Lung (tissue), 12 donors: ENCODE results near the gene TWNK. TPM values are rescaled to one million over a fixed set of nuclear protein-coding genes. Genes with fewer than 3 reads are reported as not detected.

Source experiments
- ATAC-seq: fragments of 200-7000 bp; cut with Tn5 transposase; one replicate; pipeline ENCODE4 v1.9.1; 2020; ENCODE audit warnings: moderate number of reproducible peaks; ENCODE audit not compliant: insufficient read depth, low FRiP score
- DNase-seq, 3 donors: peaks; one replicate each; pipeline ENCODE4 v3.0.0-alpha.2; 2013 to 2017
- H3K27ac ChIP-seq, 2 donors: one replicate each; pipeline ENCODE4 v1.5.1; 2013; ENCODE audit warnings: mild to moderate bottlenecking in 2 of 2, moderate library complexity in 2 of 2, control low read depth in 1 of 2, inconsistent platforms in 1 of 2, low read depth in 1 of 2, low read length in 1 of 2
- H3K27me3 ChIP-seq, 3 donors: one replicate each; pipeline ENCODE4 v1.5.1; 2013; ENCODE audit warnings: low read length in 2 of 3; ENCODE audit not compliant: control insufficient read depth in 3 of 3, insufficient read depth in 3 of 3
- H3K36me3 ChIP-seq, 4 donors: one replicate each; pipeline ENCODE4 v1.5.1; 2013; ENCODE audit warnings: low read length in 4 of 4, mild to moderate bottlenecking in 1 of 4, moderate library complexity in 1 of 4; ENCODE audit not compliant: control insufficient read depth in 4 of 4, insufficient read depth in 4 of 4
- H3K4me1 ChIP-seq, 5 donors: one replicate each; pipeline ENCODE4 v1.5.1; 2013; ENCODE audit warnings: low read length in 5 of 5, mild to moderate bottlenecking in 2 of 5, moderate library complexity in 1 of 5; ENCODE audit not compliant: control insufficient read depth in 5 of 5, insufficient read depth in 5 of 5
- H3K4me3 ChIP-seq: one replicate; pipeline ENCODE4 v1.5.1; 2013; ENCODE audit warnings: mild to moderate bottlenecking, control low read depth, moderate library complexity
- H3K9ac ChIP-seq, 2 donors: one replicate each; pipeline ENCODE4 v1.5.1; 2013; ENCODE audit warnings: low read length in 2 of 2, control low read depth in 1 of 2; ENCODE audit not compliant: insufficient read depth in 1 of 2
- H3K9me3 ChIP-seq, 4 donors: one replicate each; pipeline ENCODE4 v1.5.1; 2013; ENCODE audit warnings: low read length in 3 of 4, mild to moderate bottlenecking in 1 of 4, moderate library complexity in 1 of 4; ENCODE audit not compliant: control insufficient read depth in 4 of 4, insufficient read depth in 3 of 4
- WGBS, 2 donors: extraction: QIAGEN DNeasy Blood & Tissue Kit; methylation state at CpG; one replicate each; pipeline ENCODE4 v1.1.7; 2013; 5-methylcytosine and 5-hydroxymethylcytosine counted together
- polyA plus RNA-seq, 2 donors: library from polyadenylated mRNA; stranded (reverse); fragments of 200-250 nt; gene quantifications; one replicate each; pipeline ENCODE4 v1.2.1, GENCODE V29; 2013
- total RNA-seq, 2 donors: library from RNA; depleted of rRNA in 1 of 2; stranded (reverse); fragments of >200 nt in 1 of 2; gene quantifications; one replicate each; pipeline ENCODE4 v1.2.1, GENCODE V29; 2014 to 2021
- TF ChIP-seq, protein P1 (sequence below): IDR thresholded peaks from 2 replicates; pipeline ENCODE4 v1.5.1; 2012; ENCODE audit warnings: mild to moderate bottlenecking; ENCODE audit errors: control extremely low read depth, extremely low read depth
- donor health status: control.
- donor health status: control.
- donor health status: Bipolar disorder and iron deficiency.
- donor health status: healthy.
- donor health status: DM: yes; HTN: yes; CAD: no.

The TWNK gene
- total and polyA plus RNA-seq, 4 donors, result 3.9 to 8.3 (median 5.6) TPM

DNA sequence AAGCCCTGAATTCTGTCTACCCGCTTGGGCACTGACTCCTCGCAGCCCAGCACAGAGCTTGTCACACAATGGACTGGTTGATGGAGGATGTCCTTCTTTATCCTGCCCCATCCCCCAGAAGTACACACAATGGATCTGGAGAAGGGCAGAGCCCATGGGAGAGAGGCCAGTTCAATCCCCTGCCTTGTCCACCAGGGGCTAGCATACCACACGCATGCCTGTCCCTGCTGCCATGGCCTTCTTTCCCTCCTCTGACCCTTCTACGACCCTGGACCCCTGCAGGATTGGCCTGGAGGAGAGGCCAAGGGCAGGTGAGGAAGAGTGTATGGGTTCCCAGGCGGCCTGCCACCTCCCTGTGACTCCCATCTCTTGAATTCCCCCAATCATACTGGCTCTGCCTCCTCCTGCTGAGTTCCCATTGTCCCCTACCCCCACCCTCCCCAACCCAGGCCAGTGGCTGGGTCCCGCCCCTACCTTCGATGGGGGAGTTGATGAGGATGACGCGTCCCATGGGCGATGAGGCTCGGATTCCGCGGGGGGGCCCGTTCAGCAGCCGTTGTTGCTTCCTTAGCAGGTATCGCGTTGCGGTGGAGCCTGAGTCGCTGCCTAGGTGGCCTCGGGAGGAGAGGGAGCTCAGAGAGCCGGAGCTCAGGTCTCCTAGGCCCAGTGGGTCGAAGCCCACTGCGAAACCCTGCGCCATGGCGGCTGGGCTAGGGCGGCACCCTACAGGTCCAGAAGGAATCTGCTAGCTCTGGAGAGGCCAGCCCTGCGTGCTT, 42.4 kb downstream of the TWNK start:
- DNase-seq, result no peak

DNA sequence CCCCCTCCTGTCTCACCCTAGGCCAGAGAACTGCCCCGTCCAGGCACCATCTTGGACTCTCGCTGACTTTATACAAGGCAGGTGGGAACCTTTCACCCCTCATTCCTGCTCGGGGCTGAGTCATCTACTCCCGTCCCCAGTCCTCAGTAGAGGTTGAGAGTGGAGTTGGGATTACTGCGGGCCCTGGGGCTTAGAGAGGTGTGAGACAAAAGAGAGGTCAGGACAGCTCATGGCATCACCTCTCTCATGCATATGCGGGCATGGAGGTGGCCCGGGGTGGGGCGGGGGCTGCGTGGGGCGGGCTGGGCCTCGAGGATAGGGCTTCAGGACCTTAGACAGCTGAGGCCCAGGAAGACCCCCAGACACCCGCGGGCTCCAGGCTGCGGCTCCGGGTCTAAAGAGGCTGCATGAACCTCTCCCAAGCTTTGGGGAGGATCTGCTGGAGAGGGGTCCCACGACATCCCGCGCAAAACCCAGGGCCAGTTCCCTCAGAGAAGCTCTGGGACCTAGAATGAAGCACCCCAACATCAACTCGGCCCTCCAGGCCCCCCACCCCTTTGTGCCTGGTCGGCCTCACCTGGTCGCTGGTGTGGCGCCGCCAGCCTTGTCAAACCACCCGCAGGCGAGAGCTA, 43.3 kb downstream of the TWNK start:
- Histone ChIP-seq H3K4me3 (peak overlapping the region; percentile 47), H3K36me3 (peaks cover 3 to 9% (median 4%) of the 10 kb centered on the region in 4 donors), H3K4me1 (peaks cover 0 to 25% (median 3%) of the 10 kb centered on the region in 5 donors), H3K9ac (no peak overlapping the region), H3K9me3 (no peaks in the 10 kb centered on the region), H3K27ac (no peak overlapping the region), H3K27me3 (peaks cover 0 to 12% (median 6%) of the 10 kb centered on the region in 3 donors)
- ATAC-seq (no peak), DNase-seq (no peak)
- TF ChIP-seq, protein P1, sequence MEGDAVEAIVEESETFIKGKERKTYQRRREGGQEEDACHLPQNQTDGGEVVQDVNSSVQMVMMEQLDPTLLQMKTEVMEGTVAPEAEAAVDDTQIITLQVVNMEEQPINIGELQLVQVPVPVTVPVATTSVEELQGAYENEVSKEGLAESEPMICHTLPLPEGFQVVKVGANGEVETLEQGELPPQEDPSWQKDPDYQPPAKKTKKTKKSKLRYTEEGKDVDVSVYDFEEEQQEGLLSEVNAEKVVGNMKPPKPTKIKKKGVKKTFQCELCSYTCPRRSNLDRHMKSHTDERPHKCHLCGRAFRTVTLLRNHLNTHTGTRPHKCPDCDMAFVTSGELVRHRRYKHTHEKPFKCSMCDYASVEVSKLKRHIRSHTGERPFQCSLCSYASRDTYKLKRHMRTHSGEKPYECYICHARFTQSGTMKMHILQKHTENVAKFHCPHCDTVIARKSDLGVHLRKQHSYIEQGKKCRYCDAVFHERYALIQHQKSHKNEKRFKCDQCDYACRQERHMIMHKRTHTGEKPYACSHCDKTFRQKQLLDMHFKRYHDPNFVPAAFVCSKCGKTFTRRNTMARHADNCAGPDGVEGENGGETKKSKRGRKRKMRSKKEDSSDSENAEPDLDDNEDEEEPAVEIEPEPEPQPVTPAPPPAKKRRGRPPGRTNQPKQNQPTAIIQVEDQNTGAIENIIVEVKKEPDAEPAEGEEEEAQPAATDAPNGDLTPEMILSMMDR, result no peak
- WGBS, 2 donors, result 11 to 15% methylated on average over 25 of the region's 25 CpGs

More for the DNA sequence above, 42.4 kb downstream of the TWNK start:
- peaks cover 0 to 25% (median 3%) of the 10 kb centered on the region in 5 donors for H3K4me1 ChIP-seq
- H3K27ac ChIP-seq, result no peak overlapping the region
- 60 to 68% methylated on average over 27 of the region's 27 CpGs for WGBS, 2 donors
- TF ChIP-seq, protein P1, result no peak
- H3K9ac ChIP-seq, result no peak overlapping the region
- peaks cover 0 to 12% (median 6%) of the 10 kb centered on the region in 3 donors for H3K27me3 ChIP-seq
- peaks cover 0 to 3% (median under 1%) of the 10 kb centered on the region in 4 donors for H3K36me3 ChIP-seq
- no peak for ATAC-seq
- H3K9me3 ChIP-seq, result no peaks in the 10 kb centered on the region
- H3K4me3 ChIP-seq, result no peak overlapping the region

DNA sequence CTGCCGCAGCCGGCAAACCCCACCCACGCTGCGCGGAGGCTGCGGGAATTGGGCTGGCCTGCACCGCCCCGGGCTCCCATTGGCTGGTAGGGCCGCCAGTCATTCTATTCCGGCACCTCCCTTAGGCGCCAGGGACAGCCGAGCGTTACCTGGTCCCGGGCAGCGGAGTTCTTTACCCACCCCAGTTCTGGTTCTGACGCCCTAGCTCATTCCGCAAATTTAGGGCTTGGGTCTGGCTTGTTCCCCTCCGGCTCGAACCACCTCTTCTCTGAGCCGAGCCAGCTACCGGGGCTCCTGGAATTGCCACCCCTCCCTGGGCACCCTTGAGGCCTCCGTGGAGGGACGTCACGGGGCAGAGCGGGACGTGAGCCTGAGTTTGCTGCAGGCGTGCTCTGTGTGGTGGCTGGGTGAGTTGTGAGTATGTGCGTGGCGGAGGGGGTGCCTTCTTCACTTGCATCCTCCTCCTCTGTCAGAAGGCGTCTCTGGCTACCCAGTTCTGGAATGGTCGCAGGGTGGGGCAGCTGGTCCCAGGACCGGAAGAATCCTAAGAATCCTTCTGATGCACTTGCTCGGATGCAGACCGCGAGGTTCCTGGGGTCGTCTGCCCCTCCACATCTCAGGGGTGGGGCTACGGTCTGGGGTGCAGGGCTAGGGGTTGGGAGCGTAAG, 43.9 kb downstream of the TWNK start, which contains the start of the genes PDZD7 and SFXN3:
PDZD7 (minus strand) TSS at position 2 of the 668 bp plus-strand sequence. CDS start 910 bp downstream, outside the sequence.
SFXN3 (plus strand) TSS at position 107 of the 668 bp plus-strand sequence. CDS start 3,461 bp downstream, outside the sequence.
- H3K27ac ChIP-seq, result peak within 1 kb of the TSS; percentile 80 to 93
- peak within 1 kb of the TSS; percentile 21 to 91 for H3K9ac ChIP-seq
- peaks cover 3 to 11% (median 7%) of the 10 kb centered on the region in 4 donors for H3K36me3 ChIP-seq
- H3K4me3 ChIP-seq, result peak within 1 kb of the TSS; percentile 47
- H3K27me3 ChIP-seq, result peaks cover 0 to 12% (median 6%) of the 10 kb centered on the region in 3 donors
- TF ChIP-seq, protein P1, result no peak
- WGBS, 2 donors, result 0% methylated on average over 37 to 38 of the region's 38 CpGs
- ATAC-seq (peak; percentile 88), DNase-seq (peak; percentile 86 to 93 (median 91))
- H3K9me3 ChIP-seq, result no peaks in the 10 kb centered on the region
- H3K4me1 ChIP-seq, result peaks cover 0 to 25% (median 3%) of the 10 kb centered on the region in 5 donors
